Loucy (cell line): Measurements from ENCODE around the gene UGT2B11.
"Not testable (repeated sequence)": the region's sequence is repeated elsewhere in the genome, so short reads cannot be mapped to it uniquely, and the experiment has no call there.

ENCODE experiments used
- EZH2phosphoT487 ChIP-seq: fragments of 200-600 bp; IDR thresholded peaks from 2 replicates; pipeline ENCODE4 v1.6.1; 2018; ENCODE audit warnings: antibody characterized with exemption, mild to moderate bottlenecking, moderate library complexity, borderline replicate concordance
- TF ChIP-seq, protein P1 (sequence below): fragments of 200-600 bp; sonication (generic); conservative IDR thresholded peaks from 2 replicates; pipeline ENCODE4 v1.5.1; 2014; ENCODE audit warnings: mild to moderate bottlenecking, antibody characterized with exemption, low read length

DNA sequence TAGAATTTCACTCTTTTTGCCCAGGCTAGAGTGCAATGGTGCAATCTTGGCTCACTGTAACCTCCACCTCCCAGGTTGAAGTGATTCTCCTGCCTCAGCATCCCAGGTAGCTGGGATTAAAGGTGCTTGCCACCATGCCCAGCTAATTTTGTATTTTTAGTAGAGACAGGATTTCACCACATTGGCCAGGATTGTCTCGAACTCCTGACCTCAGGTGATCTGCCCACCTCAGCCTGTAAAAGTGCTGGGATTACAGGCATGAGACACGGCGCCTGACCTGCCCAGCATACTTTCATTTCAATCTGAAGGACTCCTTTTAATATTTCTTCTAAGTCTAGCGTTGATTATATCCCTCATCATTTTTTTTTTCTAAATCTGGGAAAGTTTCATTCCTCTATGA is 45.4 kb downstream of the UGT2B11 start:
- TF ChIP-seq, protein P1, sequence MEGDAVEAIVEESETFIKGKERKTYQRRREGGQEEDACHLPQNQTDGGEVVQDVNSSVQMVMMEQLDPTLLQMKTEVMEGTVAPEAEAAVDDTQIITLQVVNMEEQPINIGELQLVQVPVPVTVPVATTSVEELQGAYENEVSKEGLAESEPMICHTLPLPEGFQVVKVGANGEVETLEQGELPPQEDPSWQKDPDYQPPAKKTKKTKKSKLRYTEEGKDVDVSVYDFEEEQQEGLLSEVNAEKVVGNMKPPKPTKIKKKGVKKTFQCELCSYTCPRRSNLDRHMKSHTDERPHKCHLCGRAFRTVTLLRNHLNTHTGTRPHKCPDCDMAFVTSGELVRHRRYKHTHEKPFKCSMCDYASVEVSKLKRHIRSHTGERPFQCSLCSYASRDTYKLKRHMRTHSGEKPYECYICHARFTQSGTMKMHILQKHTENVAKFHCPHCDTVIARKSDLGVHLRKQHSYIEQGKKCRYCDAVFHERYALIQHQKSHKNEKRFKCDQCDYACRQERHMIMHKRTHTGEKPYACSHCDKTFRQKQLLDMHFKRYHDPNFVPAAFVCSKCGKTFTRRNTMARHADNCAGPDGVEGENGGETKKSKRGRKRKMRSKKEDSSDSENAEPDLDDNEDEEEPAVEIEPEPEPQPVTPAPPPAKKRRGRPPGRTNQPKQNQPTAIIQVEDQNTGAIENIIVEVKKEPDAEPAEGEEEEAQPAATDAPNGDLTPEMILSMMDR: not testable (repeated sequence)
- TF ChIP-seq EZH2phosphoT487: not testable (repeated sequence)
